BLaER1 treated with 17β-estradiol and CSF1 and Interleukin-3, amounts not matched to agents 10 nM and 100 nM (cell line): ENCODE measurements around the gene DNAJC13.

ENCODE experiments used
- H3K27ac ChIP-seq, 11 experiments: shearing (Covaris generic); formaldehyde crosslinking; 2 replicates each; pipeline ENCODE4 v1.8.1; 2022
- H3K27me3 ChIP-seq, 11 experiments: shearing (Covaris generic); formaldehyde crosslinking; 2 replicates each; pipeline ENCODE4 v1.8.1; 2022
- H3K36me3 ChIP-seq, 11 experiments: shearing (Covaris generic); formaldehyde crosslinking; 2 replicates each; pipeline ENCODE4 v1.8.1; 2022
- H3K4me1 ChIP-seq, 10 experiments: shearing (Covaris generic); formaldehyde crosslinking; 2 replicates each; pipeline ENCODE4 v1.8.1; 2022
- H3K4me2 ChIP-seq, 11 experiments: shearing (Covaris generic); formaldehyde crosslinking; 2 replicates each; pipeline ENCODE4 v1.8.1; 2022
- H3K4me3 ChIP-seq, 10 experiments: shearing (Covaris generic); formaldehyde crosslinking; 2 replicates each; pipeline ENCODE4 v1.8.1; 2022
- H3K9ac ChIP-seq, 11 experiments: shearing (Covaris generic); formaldehyde crosslinking; 2 replicates each; pipeline ENCODE4 v1.8.1; 2022
- H3K9me3 ChIP-seq, 11 experiments: shearing (Covaris generic); formaldehyde crosslinking; replicated peaks in 1 of 11; 2 replicates each; pipeline ENCODE4 v1.8.1; 2022
- H4K20me1 ChIP-seq, 11 experiments: shearing (Covaris generic); formaldehyde crosslinking; 2 replicates each; pipeline ENCODE4 v1.8.1; 2022
- Cebpa-rat ChIP-seq, 11 experiments: shearing (Covaris generic); IDR thresholded peaks; 2 replicates each; pipeline ENCODE4 v1.8.1; 2022

Gene DNAJC13

GRCh38 chr3:132459551-132459950, 42.2 kb downstream of the DNAJC13 start:
- Histone ChIP-seq H3K9ac (no peak overlapping the region), H3K27ac (no peak overlapping the region), H3K4me1 (peaks cover 0 to 20% (median 2%) of the 10 kb centered on the region in 10 experiments; a peak in 8 of 20 replicates), H3K9me3 (peaks cover 0 to 9% (median 0%) of the 10 kb centered on the region in 11 experiments; a peak in 2 of 22 replicates), H3K36me3 (peaks cover 82 to 100% (median 98%) of the 10 kb centered on the region in 11 experiments), H3K4me2 (no peak overlapping the region), H3K4me3 (no peak overlapping the region), H4K20me1 (peaks cover 0 to 48% (median 0%) of the 10 kb centered on the region in 11 experiments; a peak in 3 of 22 replicates), H3K27me3 (no peaks in the 10 kb centered on the region)
- no peak for TF ChIP-seq Cebpa-rat (IDR thresholded peaks at IDR 0.05)

GRCh38 chr3:132461544-132461943, 44.2 kb downstream of the DNAJC13 start:
- Histone ChIP-seq H3K36me3 (peaks cover 73 to 100% (median 97%) of the 10 kb centered on the region in 11 experiments), H3K4me1 (peaks cover 0 to 20% (median 2%) of the 10 kb centered on the region in 10 experiments; a peak in 8 of 20 replicates), H3K9ac (no peak overlapping the region), H3K4me3 (no peak overlapping the region), H3K9me3 (no peaks in the 10 kb centered on the region), H3K4me2 (no peak overlapping the region), H3K27me3 (no peaks in the 10 kb centered on the region), H3K27ac (no peak overlapping the region), H4K20me1 (peaks cover 0 to 49% (median 0%) of the 10 kb centered on the region in 11 experiments; a peak in 3 of 22 replicates)
- TF ChIP-seq Cebpa-rat (IDR thresholded peaks at IDR 0.05), result peak in 1 of 11 experiments; percentile 33; a peak in 1 of 22 replicates

GRCh38 chr3:132464066-132464465, 46.8 kb downstream of the DNAJC13 start:
- Histone ChIP-seq H3K4me3 (no peak overlapping the region), H3K36me3 (peaks cover 72 to 100% (median 97%) of the 10 kb centered on the region in 11 experiments), H4K20me1 (peaks cover 0 to 36% (median 0%) of the 10 kb centered on the region in 11 experiments; a peak in 3 of 22 replicates), H3K4me2 (peak overlapping the region in 1 of 11 experiments; percentile 27; a peak in 2 of 22 replicates), H3K9me3 (peaks cover 0 to under 1% (median 0%) of the 10 kb centered on the region in 11 experiments; a peak in 2 of 22 replicates), H3K27ac (peak overlapping the region in 1 of 11 experiments; percentile 26; a peak in 1 of 22 replicates), H3K9ac (no peak overlapping the region), H3K27me3 (no peaks in the 10 kb centered on the region), H3K4me1 (peaks cover 0 to 18% (median 2%) of the 10 kb centered on the region in 10 experiments; a peak in 8 of 20 replicates)
- TF ChIP-seq Cebpa-rat (IDR thresholded peaks at IDR 0.05), result no peak

GRCh38 chr3:132469326-132469725, 52.0 kb downstream of the DNAJC13 start:
- Histone ChIP-seq H3K4me3 (no peak overlapping the region), H3K4me1 (0 out of 20 replicates have a peak, but pooled peaks cover 0 to 1% (median 0%) of the 10 kb centered on the region in 10 experiments), H3K36me3 (peaks cover 52 to 80% (median 74%) of the 10 kb centered on the region in 11 experiments), H3K27me3 (no peaks in the 10 kb centered on the region), H3K4me2 (no peak overlapping the region), H3K9me3 (peaks cover 0 to 7% (median 0%) of the 10 kb centered on the region in 11 experiments; a peak in 5 of 22 replicates), H4K20me1 (peaks cover 0 to 29% (median 0%) of the 10 kb centered on the region in 11 experiments; a peak in 4 of 22 replicates), H3K27ac (no peak overlapping the region), H3K9ac (no peak overlapping the region)
- no peak for TF ChIP-seq Cebpa-rat (IDR thresholded peaks at IDR 0.05)

GRCh38 chr3:132486099-132486498, 68.8 kb downstream of the DNAJC13 start:
- Histone ChIP-seq H3K27me3 (no peaks in the 10 kb centered on the region), H3K9ac (no peak overlapping the region), H3K4me3 (no peak overlapping the region), H3K4me2 (peak overlapping the region in 1 of 11 experiments; percentile 9; a peak in 1 of 22 replicates), H3K36me3 (peaks cover 80 to 100% (median 99%) of the 10 kb centered on the region in 11 experiments), H3K4me1 (peaks cover 0 to 10% (median 0%) of the 10 kb centered on the region in 10 experiments; a peak in 4 of 20 replicates), H3K27ac (0 out of 22 replicates have a peak overlapping the region, but pooled peaks of 1 of the 11 experiments have one; percentile 15), H3K9me3 (no peaks in the 10 kb centered on the region), H4K20me1 (peaks cover 0 to 66% (median 0%) of the 10 kb centered on the region in 11 experiments; a peak in 6 of 22 replicates)
- TF ChIP-seq Cebpa-rat (IDR thresholded peaks at IDR 0.05), result no peak

- Histone ChIP-seq H3K4me1 (peaks cover 0 to 10% (median 0%) of the 10 kb centered on the region in 10 experiments; a peak in 4 of 20 replicates), H3K4me3 (no peak overlapping the region), H4K20me1 (peaks cover 0 to 73% (median 0%) of the 10 kb centered on the region in 11 experiments; a peak in 5 of 22 replicates), H3K27me3 (no peaks in the 10 kb centered on the region), H3K9ac (no peak overlapping the region), H3K27ac (no peak overlapping the region), H3K9me3 (no peaks in the 10 kb centered on the region), H3K4me2 (no peak overlapping the region), H3K36me3 (peaks cover 79 to 100% (median 99%) of the 10 kb centered on the region in 11 experiments)
- no peak for TF ChIP-seq Cebpa-rat (IDR thresholded peaks at IDR 0.05)
These were observed 70.8 kb downstream of the DNAJC13 start for GRCh38 chr3:132488151-132488550.

- H3K36me3 ChIP-seq, result peaks cover 89 to 100% (median 97%) of the 10 kb centered on the region in 11 experiments
These were observed 81.8 kb downstream of the DNAJC13 start for GRCh38 chr3:132499071-132499470.

GRCh38 chr3:132503559-132503958, 86.3 kb downstream of the DNAJC13 start:
- Histone ChIP-seq H3K4me2 (no peak overlapping the region), H3K4me3 (no peak overlapping the region), H3K27ac (no peak overlapping the region), H3K4me1 (peaks cover 0 to 4% (median 0%) of the 10 kb centered on the region in 10 experiments; a peak in 1 of 20 replicates), H3K9me3 (no peaks in the 10 kb centered on the region), H3K9ac (no peak overlapping the region), H3K36me3 (peaks cover 96 to 100% (median 100%) of the 10 kb centered on the region in 11 experiments), H4K20me1 (peaks cover 0 to 70% (median 0%) of the 10 kb centered on the region in 11 experiments; a peak in 6 of 22 replicates), H3K27me3 (no peaks in the 10 kb centered on the region)
- TF ChIP-seq Cebpa-rat (IDR thresholded peaks at IDR 0.05), result no peak

More at GRCh38 chr3:132499071-132499470, 81.8 kb downstream of the DNAJC13 start:
- Histone ChIP-seq H3K4me3 (no peak overlapping the region), H4K20me1 (peaks cover 0 to 71% (median 0%) of the 10 kb centered on the region in 11 experiments; a peak in 5 of 22 replicates), H3K27ac (no peak overlapping the region), H3K27me3 (no peaks in the 10 kb centered on the region), H3K9me3 (no peaks in the 10 kb centered on the region), H3K9ac (no peak overlapping the region), H3K4me1 (peaks cover 0 to 4% (median 0%) of the 10 kb centered on the region in 10 experiments; a peak in 1 of 20 replicates), H3K4me2 (no peak overlapping the region)
- TF ChIP-seq Cebpa-rat (IDR thresholded peaks at IDR 0.05), result no peak

- Histone ChIP-seq H3K4me1 (peaks cover 0 to 4% (median 0%) of the 10 kb centered on the region in 10 experiments; a peak in 1 of 20 replicates), H3K9ac (no peak overlapping the region), H4K20me1 (peaks cover 0 to 64% (median 0%) of the 10 kb centered on the region in 11 experiments; a peak in 6 of 22 replicates), H3K27me3 (no peaks in the 10 kb centered on the region), H3K27ac (no peak overlapping the region), H3K4me3 (no peak overlapping the region), H3K4me2 (no peak overlapping the region), H3K9me3 (no peaks in the 10 kb centered on the region), H3K36me3 (peaks cover 96 to 100% (median 100%) of the 10 kb centered on the region in 11 experiments)
- TF ChIP-seq Cebpa-rat (IDR thresholded peaks at IDR 0.05), result no peak
These were observed 87.2 kb downstream of the DNAJC13 start for GRCh38 chr3:132504375-132504933.
